K562 (cell line): ENCODE measurements around the gene TRIP6. TPM values are rescaled to one million over a fixed set of nuclear protein-coding genes. Genes with fewer than 3 reads are reported as not detected.

ENCODE experiments used
- BRF2 ChIP-seq: IDR thresholded peaks from 3 replicates; pipeline ENCODE4 v1.6.1; 2011; ENCODE audit warnings: borderline replicate concordance, mild to moderate bottlenecking; ENCODE audit not compliant: insufficient read length, insufficient read depth
- FOXP1 ChIP-seq: sonication (generic); formaldehyde crosslinking; IDR thresholded peaks from 2 replicates; pipeline ENCODE4 v1.8.0; 2022; ENCODE audit warnings: mild to moderate bottlenecking, missing genetic modification reagents
- GTF2A2 ChIP-seq: IDR thresholded peaks from 2 replicates; pipeline ENCODE4 v1.6.1; 2016; ENCODE audit warnings: mild to moderate bottlenecking, missing genetic modification characterization, missing compliant biosample characterization
- KDM2B ChIP-seq: fragments of 250-450 bp; sonication (Bioruptor Pico); IDR thresholded peaks from 2 replicates; pipeline ENCODE4 v1.8.0; 2021; ENCODE audit warnings: mild to moderate bottlenecking, moderate library complexity
- POLR2AphosphoS2 ChIP-seq: IDR thresholded peaks from 2 replicates; pipeline ENCODE4 v1.6.1; 2012; ENCODE audit warnings: low read length, improper control_type of control experiment
- PTBP1 ChIP-seq: fragments of 200-400 bp; formaldehyde crosslinking; IDR thresholded peaks from 2 replicates; pipeline ENCODE4 v1.6.1; 2017; ENCODE audit warnings: low read depth, low read length
- RBM34 ChIP-seq: fragments of 200-400 bp; formaldehyde crosslinking; IDR thresholded peaks from 2 replicates; pipeline ENCODE4 v1.6.1; 2018; ENCODE audit warnings: low read length, borderline replicate concordance; ENCODE audit not compliant: insufficient read depth
- SMAD1 ChIP-seq: fragments of 150-350 bp; IDR thresholded peaks from 2 replicates; pipeline ENCODE4 v1.6.1; 2014; ENCODE audit warnings: low read length, low read depth; ENCODE audit not compliant: partially characterized antibody
- STAG1 ChIP-seq: sonication (generic); formaldehyde crosslinking; IDR thresholded peaks from 2 replicates; pipeline ENCODE4 v1.5.0; 2020; ENCODE audit warnings: missing genetic modification reagents, borderline replicate concordance
- SUPT5H ChIP-seq: fragments of 450-650 bp; IDR thresholded peaks from 2 replicates; pipeline ENCODE4 v1.6.1; 2016
- TCFL5 ChIP-seq: fragments of 250-450 bp; sonication (Bioruptor Pico); conservative IDR thresholded peaks from 2 replicates; pipeline ENCODE4 v1.6.1; 2021; ENCODE audit warnings: mild to moderate bottlenecking, moderate library complexity, matching md5 sums
- ZBTB17 ChIP-seq: fragments of 450-650 bp; formaldehyde crosslinking; IDR thresholded peaks from 2 replicates; pipeline ENCODE4 v1.4.0; 2020; ENCODE audit warnings: mild to moderate bottlenecking
- ZNF124 ChIP-seq: sonication (generic); formaldehyde crosslinking; IDR thresholded peaks from 2 replicates; pipeline ENCODE4 v1.8.1; 2022; ENCODE audit warnings: missing genetic modification reagents
- ZNF133 ChIP-seq: fragments of 250-450 bp; sonication (Bioruptor Pico); IDR thresholded peaks from 2 replicates; pipeline ENCODE4 v1.4.0; 2020; ENCODE audit warnings: mild to moderate bottlenecking
- ZNF197 ChIP-seq: fragments of 200-800 bp; sonication (Bioruptor generic); IDR thresholded peaks from 2 replicates; pipeline ENCODE4 v1.6.1; 2016; ENCODE audit warnings: low read depth, missing genetic modification characterization, missing compliant biosample characterization
- ZNF589 ChIP-seq: fragments of 200-800 bp; sonication (Bioruptor generic); IDR thresholded peaks from 2 replicates; pipeline ENCODE4 v1.6.1; 2016; ENCODE audit warnings: low read depth, missing genetic modification characterization, missing compliant biosample characterization
- ZNF717 ChIP-seq: fragments of 250-450 bp; sonication (Bioruptor Pico); IDR thresholded peaks from 2 replicates; pipeline ENCODE4 v1.5.0; 2021
- polyA plus RNA-seq, 8 experiments: library from polyadenylated mRNA; depleted of rRNA in 4 of 8; stranded (reverse) in 5 of 8; unstranded in 3 of 8; fragments of >200 nt; fragmentation: Nextera tagmentation in 2 of 8; fragmentation: Illumina TruSeq in 1 of 8; extraction: Ambion mirVana in 2 of 8; extraction: Trizol in 1 of 8; gene quantifications; 2 replicates each; pipeline versions ENCODE4 v1.2.1 to v1.2.3, GENCODE V29; 2011 to 2014; ENCODE audit warnings: inconsistent platforms in 1 of 8, missing spikeins in 1 of 8
- total RNA-seq, 7 experiments: library from RNA; depleted of rRNA in 6 of 7; stranded (reverse); fragments of >200 nt in 6 of 7; fragmentation: Illumina TruSeq in 2 of 7; extraction: Trizol in 2 of 7; gene quantifications; 2 replicates each; pipeline versions ENCODE4 v1.2.1 to v1.2.3, GENCODE V29; 2011 to 2021; ENCODE audit warnings: low replicate concordance in 1 of 7
- TF ChIP-seq, protein P1 (sequence below): fragments of 450-650 bp; IDR thresholded peaks from 2 replicates; pipeline ENCODE4 v1.6.1; 2016; ENCODE audit warnings: low read depth, mild to moderate bottlenecking, moderate library complexity
- TF ChIP-seq, protein P2 (sequence below): sonication (generic); formaldehyde crosslinking; IDR thresholded peaks from 2 replicates; pipeline ENCODE4 v1.9.0; 2022; ENCODE audit warnings: mild to moderate bottlenecking, missing genetic modification reagents
- TF ChIP-seq, protein P3 (sequence below): fragments of 200-800 bp; sonication (Bioruptor generic); IDR thresholded peaks from 2 replicates; pipeline ENCODE4 v1.6.1; 2017; ENCODE audit warnings: missing genetic modification characterization, missing compliant biosample characterization
- TF ChIP-seq, protein P4 (sequence below), 2 experiments: fragments of 450-650 bp in 1 of 2; sonication (generic) in 1 of 2; formaldehyde crosslinking; conservative IDR thresholded peaks; 2 replicates each; pipeline versions ENCODE4 v1.4.0 to v1.8.1; 2020 to 2022; ENCODE audit warnings: mild to moderate bottlenecking in 1 of 2, missing genetic modification reagents in 1 of 2
- TF ChIP-seq, protein P5 (sequence below): IDR thresholded peaks from 2 replicates; pipeline ENCODE4 v1.6.1; 2011; ENCODE audit warnings: borderline replicate concordance, low read depth, mild to moderate bottlenecking, moderate library complexity, low read length; ENCODE audit not compliant: insufficient read depth, poor library complexity, severe bottlenecking

The TRIP6 gene
- total and polyA plus RNA-seq, 9 of the 15 experiments (the other 6 are each of a cell fraction or from before 2014, with no cell fraction given), result 5.9 to 141 (median 54.0) TPM

DNA sequence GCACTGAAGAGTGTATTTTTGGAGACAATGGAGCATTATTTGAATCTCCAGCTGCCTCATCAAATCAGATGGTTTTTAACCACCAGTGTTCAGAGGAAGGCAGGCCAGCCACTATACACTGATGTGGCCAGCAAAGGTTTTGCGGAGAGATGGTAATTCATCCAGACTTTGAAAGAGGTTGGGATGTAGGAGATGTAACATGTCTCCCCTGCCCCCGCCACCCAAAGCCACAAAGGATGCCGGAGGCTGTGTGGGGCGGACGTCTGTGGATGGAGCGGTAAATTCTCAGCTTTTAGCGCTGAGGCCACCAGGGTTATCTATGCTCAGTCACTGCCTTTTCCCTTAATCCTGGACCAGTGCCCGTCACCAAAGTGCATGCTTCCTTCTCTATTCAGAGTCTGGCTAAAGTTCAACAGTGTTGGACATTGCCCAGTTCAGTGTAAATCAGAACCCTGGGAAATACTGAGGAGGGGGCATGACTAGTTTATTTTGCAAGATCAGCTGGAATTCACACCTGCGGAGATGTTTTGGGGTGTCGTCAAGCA, 3.7 kb upstream of the TRIP6 start (continued):
- no peak for TF ChIP-seq SMAD1
- TF ChIP-seq, protein P1, sequence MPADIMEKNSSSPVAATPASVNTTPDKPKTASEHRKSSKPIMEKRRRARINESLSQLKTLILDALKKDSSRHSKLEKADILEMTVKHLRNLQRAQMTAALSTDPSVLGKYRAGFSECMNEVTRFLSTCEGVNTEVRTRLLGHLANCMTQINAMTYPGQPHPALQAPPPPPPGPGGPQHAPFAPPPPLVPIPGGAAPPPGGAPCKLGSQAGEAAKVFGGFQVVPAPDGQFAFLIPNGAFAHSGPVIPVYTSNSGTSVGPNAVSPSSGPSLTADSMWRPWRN, result no peak
- no peak for TF ChIP-seq ZNF133 (CRISPR knock-in tag)
- TF ChIP-seq, protein P2, sequence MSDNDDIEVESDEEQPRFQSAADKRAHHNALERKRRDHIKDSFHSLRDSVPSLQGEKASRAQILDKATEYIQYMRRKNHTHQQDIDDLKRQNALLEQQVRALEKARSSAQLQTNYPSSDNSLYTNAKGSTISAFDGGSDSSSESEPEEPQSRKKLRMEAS (CRISPR knock-in tag), result no peak
- TF ChIP-seq PTBP1, result no peak
- no peak for TF ChIP-seq KDM2B (CRISPR knock-in tag)
- TF ChIP-seq, protein P3, sequence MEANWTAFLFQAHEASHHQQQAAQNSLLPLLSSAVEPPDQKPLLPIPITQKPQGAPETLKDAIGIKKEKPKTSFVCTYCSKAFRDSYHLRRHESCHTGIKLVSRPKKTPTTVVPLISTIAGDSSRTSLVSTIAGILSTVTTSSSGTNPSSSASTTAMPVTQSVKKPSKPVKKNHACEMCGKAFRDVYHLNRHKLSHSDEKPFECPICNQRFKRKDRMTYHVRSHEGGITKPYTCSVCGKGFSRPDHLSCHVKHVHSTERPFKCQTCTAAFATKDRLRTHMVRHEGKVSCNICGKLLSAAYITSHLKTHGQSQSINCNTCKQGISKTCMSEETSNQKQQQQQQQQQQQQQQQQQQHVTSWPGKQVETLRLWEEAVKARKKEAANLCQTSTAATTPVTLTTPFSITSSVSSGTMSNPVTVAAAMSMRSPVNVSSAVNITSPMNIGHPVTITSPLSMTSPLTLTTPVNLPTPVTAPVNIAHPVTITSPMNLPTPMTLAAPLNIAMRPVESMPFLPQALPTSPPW (CRISPR knock-in tag), result 0 out of 2 replicates have a peak, but pooled peaks have one; percentile 49
- TF ChIP-seq TCFL5, result no peak
- TF ChIP-seq, protein P4, sequence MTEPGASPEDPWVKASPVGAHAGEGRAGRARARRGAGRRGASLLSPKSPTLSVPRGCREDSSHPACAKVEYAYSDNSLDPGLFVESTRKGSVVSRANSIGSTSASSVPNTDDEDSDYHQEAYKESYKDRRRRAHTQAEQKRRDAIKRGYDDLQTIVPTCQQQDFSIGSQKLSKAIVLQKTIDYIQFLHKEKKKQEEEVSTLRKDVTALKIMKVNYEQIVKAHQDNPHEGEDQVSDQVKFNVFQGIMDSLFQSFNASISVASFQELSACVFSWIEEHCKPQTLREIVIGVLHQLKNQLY (CRISPR knock-in tag; conservative IDR thresholded peaks at IDR 0.05), result no peak
- no peak for TF ChIP-seq GTF2A2 (tag)
- TF ChIP-seq ZNF124 (CRISPR knock-in tag), result no peak
- TF ChIP-seq STAG1 (CRISPR knock-in tag), result no peak
- TF ChIP-seq ZBTB17 (CRISPR knock-in tag), result no peak
- TF ChIP-seq ZNF589 (CRISPR knock-in tag), result no peak
- TF ChIP-seq SUPT5H, result no peak
- TF ChIP-seq BRF2, result no peak
- no peak for TF ChIP-seq ZNF717 (CRISPR knock-in tag)
- no peak for TF ChIP-seq FOXP1 (CRISPR knock-in tag)
- TF ChIP-seq, protein P5, sequence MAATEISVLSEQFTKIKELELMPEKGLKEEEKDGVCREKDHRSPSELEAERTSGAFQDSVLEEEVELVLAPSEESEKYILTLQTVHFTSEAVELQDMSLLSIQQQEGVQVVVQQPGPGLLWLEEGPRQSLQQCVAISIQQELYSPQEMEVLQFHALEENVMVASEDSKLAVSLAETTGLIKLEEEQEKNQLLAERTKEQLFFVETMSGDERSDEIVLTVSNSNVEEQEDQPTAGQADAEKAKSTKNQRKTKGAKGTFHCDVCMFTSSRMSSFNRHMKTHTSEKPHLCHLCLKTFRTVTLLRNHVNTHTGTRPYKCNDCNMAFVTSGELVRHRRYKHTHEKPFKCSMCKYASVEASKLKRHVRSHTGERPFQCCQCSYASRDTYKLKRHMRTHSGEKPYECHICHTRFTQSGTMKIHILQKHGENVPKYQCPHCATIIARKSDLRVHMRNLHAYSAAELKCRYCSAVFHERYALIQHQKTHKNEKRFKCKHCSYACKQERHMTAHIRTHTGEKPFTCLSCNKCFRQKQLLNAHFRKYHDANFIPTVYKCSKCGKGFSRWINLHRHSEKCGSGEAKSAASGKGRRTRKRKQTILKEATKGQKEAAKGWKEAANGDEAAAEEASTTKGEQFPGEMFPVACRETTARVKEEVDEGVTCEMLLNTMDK, result no peak
- no peak for TF ChIP-seq RBM34
- no peak for TF ChIP-seq POLR2AphosphoS2
- no peak for TF ChIP-seq ZNF197 (CRISPR knock-in tag)
